Iris pigment epithelial cell (primary cell): ENCODE measurements around the gene CACNA2D2.

Experiments used
- DNase-seq: peaks from one replicate; pipeline ENCODE4 v3.0.0-alpha.2; 2011; ENCODE audit warnings: low read depth

CACNA2D2 gene

DNA sequence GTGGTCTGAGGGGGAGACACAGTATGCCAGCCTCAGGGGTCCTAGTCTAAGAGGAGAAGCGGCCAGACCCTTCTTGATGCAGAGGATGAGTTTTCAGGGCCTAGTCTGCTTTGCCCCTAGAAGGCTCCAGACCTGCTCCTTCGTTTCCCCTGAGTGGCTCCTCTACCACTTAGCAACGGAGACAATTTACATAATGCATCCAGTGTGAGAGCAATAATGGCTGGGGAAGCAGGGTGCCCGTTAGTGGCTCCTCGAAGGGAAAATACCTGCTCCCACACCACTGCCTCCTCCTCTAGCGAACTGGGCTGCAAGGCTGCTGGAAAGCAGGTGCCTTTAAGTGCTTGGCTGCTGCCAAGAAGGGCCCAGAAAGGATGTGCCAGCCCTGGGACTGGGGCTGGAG lies 38.9 kb downstream of the CACNA2D2 start:
- no peak for DNase-seq

DNA sequence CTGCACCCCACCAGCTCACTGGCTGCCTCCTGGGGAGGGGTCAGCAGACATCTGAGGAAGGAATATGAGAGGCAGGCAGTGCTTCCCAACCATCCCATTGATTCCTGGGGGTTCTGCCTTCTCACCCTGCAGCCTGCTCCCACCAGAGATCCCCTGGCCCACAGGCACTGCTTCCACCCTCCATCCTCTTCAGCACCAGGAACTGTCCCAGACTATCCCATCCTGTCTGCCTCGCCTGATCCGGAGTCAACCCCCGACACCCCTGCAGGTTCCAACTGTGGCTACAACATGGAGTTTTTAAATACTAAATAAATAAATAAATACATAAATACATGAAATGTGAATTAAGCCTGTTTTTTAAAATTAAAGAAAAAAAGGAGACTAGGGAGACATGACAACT lies 43.6 kb downstream of the CACNA2D2 start:
- DNase-seq = no peak

DNA sequence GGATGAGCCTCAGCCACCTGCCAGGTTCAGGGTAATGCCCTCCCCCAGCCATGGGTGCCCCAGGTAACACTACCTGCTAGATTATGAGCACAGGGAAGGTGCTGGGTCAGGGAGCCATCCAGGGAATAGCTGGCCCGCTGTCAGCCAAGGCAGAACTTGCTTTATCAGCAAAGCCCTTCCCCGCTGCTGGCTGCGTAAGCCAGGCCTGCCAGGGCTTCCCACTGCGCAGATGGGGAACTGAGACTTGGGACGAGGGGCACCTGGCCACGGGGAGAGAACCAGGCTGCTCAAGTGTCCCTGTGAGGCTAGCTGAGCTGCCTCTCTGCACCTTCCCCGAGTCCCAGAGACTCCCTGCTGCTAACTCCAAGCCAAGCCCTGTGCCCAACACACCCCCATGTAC lies 45.4 kb downstream of the CACNA2D2 start:
- no peak for DNase-seq

DNA sequence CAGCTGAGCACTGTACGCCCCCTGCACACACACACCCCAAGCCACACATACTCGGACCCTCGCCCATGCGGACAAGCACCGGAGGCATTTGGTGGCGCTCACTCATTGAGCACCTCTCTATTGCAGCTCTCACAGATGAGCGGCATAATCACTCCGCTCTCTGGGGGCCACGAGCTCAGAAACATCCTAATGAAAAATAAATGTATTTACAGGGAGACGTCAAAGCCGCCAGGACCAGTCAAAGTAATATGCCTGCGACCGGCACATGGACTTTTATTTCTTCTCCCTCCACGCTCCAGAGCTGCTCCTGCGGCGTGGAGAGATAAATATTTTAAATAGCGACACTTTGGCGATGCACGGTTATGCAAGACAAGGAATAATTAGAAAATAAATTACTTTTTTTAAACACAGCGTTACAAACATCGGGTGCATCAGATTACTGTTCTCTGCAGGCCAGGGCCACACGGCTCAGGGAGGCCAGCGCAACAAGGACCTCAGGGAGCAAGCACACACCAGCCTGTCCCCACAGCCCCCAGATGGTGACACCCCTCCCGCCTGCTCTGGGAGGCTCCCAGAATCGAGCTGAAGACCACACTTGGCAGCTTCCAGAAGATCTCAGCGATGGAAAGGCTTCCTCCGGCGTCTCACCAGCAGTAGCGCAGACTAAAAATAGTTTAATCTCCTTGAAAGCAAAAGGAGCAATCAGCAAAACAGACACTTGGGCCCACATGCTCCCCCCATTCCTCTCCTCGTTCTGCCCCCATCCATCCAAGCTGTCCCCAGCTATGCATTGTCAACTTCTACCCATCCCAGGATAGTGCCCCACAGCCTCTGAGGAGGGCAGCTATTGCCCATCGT lies 48.0 kb downstream of the CACNA2D2 start:
- DNase-seq = no peak

DNA sequence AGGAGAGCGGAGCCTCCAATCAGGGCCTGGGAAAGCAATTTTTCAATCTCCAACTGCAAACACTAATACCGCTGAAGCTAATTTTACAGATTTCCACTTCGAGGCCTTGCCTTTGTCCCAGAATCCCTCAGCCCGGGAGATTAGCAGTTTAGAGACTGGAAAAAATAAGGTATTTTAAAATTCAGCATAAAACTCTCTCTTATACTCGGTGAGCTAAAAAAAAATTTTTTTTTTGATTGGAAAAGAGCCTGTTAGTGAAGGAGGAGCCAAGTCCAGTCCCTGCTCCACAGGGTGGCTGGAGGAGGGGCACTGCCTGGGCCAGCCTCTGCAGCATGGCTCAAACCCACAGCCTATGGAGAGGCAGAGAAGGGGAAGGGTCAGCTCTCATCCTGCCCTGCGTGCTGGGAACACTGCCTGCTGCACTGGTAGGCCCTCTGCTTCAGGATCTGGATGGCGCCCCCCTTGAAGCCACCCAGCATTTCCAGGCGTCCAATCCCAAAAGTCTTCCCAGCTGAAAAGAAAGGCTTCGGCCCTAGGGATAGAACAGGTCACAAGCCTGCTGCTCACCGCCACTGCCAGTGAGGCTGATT lies 48.9 kb downstream of the CACNA2D2 start:
- DNase-seq = no peak

DNA sequence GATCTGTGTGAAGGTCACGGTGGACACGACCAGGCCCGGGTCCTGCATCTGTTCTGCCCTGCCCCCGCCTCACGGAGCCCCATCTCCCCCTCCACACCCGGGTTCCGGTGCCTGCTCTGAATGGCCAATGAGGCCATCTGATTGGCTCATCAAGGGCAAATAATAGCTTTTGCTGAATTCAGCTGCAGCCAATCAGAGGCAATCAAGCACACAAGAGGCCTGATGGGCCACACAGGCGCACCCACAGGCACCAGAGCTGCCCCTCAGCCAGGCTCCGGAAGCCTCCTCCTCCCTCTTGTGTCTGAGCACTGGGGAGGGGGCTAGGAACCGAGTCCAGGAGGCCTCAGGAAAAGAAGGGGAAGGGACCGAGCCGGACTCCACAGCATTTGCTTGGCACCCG lies 49.5 kb downstream of the CACNA2D2 start:
- DNase-seq = no peak

DNA sequence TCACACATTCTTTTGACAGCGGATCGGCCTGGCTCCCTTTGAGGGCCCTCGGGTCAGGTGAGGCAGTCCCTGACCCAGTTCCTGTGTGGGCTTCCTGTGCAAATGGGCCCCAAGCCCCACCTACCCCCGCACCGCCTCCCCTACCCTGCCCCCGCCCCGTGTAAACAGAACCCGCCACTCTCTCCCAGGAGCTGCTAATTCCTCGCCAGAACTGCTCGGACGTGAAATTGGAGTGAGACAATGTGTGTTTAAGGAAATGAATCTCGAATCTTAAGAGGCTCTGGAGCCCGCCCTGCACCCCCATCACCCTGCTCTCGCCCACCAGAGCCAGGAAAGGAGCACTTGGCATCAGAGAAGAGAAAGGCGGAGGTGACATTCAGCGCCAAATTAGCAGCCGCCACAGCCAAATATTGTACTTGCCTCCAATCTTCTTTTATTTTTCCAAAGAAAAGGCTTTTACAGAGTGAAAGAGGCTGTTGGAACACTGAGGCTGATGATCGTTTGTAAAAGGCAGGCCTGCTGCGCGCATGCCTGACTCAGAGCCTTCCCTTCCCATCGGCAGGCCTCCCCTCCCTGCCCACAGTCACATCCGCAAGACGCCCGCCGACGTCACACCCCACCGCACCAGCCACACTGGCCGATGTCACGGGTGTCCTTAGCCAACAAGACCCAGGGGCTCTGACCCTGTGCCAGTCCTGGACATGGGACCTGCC lies 53.1 kb downstream of the CACNA2D2 start:
- peak; percentile 50 for DNase-seq

DNA sequence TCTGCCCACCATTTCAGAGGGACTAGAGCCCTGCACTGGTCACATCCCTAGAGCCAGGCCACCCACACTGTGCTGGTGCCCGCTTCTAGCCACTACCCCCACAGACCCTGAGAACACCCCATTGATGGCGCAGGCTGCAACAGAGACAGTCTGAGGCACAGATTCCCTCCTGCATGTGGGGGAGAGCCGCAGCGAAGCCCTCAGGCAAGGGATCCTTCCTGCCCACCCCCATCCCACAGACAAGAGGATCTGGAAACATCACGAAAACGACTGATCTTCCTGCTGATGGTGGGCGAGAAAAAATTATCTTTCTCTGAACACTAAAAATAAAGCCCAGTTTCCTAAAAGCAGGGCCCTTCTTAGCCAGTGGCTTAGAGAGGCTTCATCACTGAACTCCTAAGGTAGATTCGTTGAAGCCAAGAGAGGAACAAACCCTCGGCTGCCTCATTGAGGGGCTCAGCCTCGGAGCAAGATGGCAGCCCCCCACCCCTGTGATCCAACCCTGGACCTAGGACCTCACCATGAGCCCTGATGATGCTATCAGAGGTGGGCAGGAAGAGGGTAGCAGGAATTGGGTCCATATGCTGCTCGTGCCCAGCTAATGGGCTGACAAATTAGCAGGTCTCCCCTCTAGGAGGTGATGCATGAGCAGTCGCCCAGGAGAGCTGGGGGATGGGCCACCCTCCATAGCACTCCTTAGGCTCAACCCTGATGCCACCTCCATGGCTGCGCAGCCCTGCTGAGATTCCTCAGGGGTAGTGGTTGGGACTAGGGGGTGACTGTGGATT lies 54.5 kb downstream of the CACNA2D2 start:
- no peak for DNase-seq

DNA sequence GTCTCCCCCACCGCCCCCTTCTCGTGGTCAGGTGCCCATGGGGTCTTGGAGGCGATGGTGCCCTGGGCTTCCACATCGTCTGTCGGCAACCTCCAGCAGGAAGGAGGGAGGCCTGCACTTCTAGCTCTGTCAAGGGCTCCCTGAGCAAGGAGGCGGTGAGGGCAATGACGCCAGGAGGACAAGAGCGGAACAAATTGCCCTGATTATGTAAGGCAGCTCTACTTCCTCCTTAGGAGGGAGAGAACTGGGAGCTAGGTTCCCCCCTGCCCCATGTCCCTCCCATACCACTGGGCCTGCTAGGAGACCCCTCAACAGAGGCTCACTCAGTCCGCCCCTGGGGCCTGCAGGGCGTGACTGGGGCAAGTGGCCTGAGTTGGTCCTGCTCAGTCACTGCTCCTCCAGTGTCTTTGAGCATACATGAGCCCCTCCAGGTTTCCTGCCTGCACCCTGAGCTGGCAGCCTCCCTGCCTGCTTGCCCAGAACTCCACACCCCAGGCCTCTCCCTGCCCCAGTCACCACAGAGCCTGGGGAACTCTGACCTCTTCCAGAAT lies 56.1 kb downstream of the CACNA2D2 start:
- no peak for DNase-seq

DNA sequence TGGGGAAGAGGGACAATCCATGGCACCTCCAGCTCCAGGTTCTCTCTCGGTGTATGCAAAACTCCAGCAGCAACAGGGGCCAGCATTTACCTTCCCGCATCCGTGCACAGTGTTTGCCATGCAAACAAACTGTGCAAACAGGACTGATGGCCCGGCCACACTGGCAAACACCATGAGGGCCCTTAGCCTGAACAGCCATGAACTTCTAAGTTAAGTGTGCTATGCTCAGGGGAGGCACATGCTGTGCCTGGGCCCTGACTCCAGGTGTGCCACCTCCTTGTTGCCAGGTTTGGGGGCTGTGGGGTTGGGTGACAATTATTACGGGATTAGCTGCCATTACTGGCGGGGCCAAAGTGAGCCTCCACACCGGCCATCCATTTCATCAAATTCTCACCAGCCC lies 57.5 kb downstream of the CACNA2D2 start:
- no peak for DNase-seq

DNA sequence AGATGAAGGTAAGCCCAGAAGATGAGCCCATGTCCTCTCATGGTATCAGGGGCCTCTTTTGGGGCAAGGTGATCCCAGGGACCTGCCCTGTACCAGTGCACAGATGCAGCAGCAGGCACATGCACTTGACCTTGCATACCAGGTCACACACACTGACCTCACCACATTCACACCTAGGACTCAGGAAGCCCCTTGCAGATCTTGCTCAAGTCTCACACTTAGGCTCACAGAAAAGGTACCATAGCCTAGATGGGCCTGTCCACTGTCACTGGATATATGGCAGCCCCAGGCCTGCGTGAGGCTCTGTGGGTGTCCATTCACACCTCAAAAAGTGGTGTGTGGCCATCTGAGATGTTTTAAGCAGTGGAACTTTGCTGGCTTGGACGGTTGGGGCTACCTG lies 58.7 kb downstream of the CACNA2D2 start:
- DNase-seq = no peak

DNA sequence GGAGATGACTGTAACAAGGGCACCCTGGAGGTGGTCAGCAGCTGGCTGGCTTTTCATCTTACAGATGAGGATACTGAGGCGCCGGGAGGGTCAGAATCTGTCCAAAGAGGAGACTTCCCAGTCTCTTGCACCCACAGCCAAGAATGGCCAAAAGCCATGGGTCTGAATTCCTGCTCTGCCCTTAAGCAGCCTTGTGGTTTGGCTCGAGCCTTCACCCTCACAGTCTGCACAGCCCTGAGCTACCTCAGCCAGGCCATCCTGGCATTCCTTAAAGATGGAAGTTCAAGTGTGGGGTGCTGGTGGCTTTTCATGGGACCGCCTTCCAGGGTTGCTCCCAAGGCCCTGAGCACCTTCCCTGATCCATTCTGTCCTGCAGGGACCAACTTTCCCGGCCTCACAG lies 59.2 kb downstream of the CACNA2D2 start:
- DNase-seq = peak; percentile 10

DNA sequence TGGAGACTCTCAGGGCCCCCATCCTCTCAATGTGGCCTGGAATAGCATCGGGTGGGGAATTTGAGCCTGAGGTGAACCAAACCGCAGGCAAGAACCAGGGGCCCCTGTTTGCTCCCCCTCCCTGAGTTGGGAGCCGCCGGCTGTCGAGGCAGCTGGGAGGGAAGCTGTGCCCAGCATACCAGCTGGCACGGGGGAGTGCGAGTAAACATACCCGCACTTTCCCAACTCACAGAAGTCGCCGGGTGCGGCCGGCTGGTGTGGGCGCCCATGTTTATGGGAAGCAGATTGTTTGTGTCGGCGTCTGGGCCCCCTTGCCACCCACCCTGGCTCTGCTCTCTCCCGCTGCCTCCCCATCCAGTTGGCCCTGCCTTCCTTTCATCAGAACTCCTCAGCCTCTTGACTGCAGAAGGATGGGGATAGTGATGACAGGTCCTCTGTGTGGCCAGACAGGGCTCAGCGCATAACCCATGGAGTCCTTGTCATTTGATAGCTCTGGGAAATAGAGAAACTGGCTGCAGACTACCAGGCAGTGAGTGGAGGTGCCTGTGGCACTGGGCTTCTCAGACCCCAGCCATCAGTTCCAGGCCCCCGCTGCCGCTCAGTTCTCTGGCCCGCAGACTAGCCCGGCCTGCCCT lies 60.4 kb downstream of the CACNA2D2 start:
- no peak for DNase-seq

DNA sequence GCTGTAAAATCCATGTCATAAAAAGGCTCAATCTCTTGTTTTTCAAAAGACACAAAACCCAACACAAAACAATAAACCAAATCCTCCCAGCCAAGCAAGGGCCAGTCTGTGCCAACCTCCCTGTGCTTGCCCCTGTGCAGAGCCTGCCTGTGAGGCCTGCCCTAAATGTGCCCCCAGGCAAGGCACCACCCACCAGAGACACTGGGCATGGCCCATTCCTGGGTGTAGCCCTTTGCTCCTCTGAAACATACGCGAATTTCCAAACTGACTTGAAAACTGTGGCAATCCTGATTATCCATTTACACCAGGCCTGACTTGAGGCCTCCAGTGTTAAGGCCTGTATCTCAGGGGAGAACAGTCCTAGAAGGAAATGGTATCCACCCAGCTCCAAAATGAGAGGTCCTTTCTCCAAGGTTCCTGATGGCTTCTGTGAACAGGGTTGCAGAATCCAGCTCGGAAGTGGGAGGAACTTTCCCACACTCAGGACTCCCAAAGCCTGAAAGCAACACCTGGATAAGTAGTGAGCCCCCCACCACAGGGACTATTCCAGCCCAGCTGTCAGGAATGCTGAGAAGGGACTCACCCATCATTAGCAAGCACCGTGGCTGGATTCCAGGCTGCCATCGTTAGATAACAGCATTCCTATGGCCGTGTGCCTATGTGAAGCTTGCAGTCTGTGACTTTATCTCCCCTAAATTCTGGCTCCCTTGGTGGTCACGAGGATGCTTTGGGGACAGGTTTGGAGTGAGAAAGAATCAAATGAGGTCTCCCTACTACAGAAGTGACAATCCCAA lies 61.8 kb downstream of the CACNA2D2 start:
- DNase-seq = no peak

DNA sequence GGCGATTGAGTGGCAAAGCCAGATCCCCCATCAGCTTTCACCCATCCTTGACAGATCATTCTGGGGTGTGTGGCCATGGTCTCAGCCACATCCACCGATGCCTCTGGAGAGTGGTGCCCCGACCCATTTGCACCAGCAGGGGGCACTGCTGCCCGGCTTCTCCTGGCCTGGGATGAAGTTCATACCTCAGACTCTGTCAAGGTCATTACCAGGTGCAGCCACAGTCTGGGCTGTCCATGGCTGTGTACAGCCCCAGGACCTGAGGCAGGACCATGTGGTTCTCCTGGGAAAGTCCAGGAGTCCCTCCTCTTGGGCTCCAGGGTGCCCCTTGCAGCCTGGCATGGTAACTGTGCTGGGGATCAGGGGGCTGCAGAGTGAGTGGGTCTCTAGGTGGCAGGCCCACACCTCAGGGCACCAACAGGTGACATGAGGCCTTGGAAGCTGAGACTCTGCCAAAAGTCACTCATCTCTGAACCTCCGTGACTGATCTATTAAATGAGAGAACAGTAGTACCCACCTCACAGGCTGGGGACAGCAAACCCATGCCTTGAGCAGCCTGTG lies 67.2 kb downstream of the CACNA2D2 start:
- DNase-seq = peak; percentile 21

DNA sequence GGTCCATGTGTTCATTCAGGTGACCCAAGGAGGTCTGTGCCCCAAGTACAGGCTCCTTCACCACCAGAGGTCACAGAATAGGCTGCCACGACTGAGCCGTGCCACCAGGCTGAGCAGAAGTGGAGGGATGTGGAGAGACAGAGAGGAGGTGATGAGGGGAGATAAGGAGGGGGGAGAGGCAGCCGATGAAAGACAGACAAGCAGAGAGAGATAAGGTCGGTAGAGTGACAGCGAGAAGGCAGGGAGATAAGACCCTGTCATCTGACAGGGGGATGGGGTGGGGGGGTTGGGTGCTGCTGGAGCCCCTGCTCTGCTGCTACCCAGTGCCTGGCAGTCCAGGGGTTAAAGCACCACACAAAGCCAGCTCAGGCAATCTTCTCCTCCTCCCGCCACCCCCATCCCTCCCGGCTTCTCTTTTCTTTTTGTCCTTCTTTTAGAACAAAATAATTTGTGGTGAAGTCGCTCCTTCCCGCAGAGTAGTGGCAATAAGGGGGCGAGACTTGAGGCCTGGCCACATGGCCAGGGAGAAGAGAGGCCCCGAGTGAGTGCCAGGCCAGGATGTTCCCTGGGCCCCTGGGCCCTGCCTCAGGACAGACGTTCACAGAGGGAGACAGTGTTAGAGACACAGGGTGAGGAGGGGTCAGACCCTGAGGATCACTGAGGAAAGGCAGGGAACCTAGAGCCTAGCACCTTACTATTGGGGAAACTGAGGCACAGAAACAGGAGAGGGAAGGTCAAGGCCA lies 67.9 kb downstream of the CACNA2D2 start:
- DNase-seq = no peak

DNA sequence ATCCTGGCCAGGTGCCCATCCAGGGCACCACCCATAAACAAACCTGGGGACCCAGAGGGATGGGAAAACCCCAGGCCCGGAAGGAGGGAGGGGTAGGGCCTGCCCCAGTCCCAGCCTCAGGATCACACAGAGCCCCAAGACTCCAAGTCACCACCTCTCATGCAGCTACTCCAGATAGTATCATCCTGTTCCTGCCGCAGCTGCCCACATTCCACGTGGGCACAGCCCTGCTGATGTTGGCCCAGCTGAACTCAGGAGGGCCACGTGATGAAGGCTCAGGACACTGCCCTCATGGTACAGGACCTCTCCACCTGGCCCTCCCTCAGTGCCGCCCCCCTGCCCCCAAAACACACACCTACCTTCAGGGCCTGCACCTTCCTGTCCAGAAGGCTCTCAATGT lies 69.5 kb downstream of the CACNA2D2 start:
- no peak for DNase-seq

DNA sequence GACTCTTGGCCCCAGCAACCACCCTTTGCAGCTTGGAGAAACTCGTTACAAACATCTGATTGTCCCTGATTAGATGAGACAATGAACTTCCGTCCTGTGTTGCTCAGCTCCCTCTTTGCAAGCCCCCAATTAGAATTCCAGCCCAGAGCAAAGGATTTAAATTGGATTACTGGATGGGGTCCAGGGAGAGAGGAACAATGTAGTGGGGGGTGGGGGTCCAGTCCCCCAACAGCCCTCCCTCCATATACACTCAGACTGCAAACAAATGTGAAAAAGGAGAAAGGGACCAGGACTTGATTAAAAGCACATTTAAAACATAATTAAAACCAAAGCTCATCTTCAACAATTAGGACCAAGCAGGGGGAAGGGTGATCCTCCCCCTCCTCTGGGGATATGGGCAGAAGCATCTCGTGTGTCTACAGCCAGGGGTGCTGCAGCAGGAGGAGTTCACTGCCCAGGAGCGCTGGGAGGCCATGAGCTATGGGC lies 72.4 kb downstream of the CACNA2D2 start:
- DNase-seq = no peak

DNA sequence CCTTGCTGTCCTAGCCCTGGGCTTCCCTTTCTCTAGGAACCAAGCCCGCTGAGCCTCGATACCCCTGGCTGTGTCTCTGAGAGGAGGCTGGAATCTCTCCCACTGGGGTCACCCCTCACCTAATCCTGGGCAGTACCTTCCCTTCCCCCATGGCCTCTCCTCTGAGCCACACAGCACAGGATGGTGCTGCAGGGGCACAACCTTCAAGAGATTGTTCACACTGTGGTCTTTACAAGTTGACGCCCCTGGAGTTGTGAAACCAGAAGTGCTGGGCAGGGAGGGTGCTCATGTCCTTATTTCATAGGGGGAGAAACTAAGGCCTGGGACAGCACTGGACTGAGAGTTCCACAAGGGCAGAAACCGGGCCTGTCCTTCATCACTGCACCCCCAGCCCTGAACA lies 73.2 kb downstream of the CACNA2D2 start:
- DNase-seq = no peak
